Cardiac muscle cell (in vitro differentiated cells and primary cell): ENCODE data around the gene ABI3BP. TPM values are rescaled to one million over a fixed set of nuclear protein-coding genes. Genes with fewer than 3 reads are reported as not detected.
A peak's percentile ranks its signal among the peaks of the same experiment; 100 is the strongest.

Experiments used
- DNase-seq, 2 donors: peaks; one replicate each; pipeline versions ENCODE4 v3.0.0 to v3.0.0-alpha.2; 2010 to 2017; ENCODE audit warnings: low read depth in 1 of 2, low spot score in 1 of 2
- H3K27ac ChIP-seq: fragments of 200-600 bp; sonication (generic); 2 replicates; pipeline ENCODE4 v1.5.1; 2016
- H3K27me3 ChIP-seq: fragments of 200-600 bp; sonication (generic); 2 replicates; pipeline ENCODE4 v1.6.0; 2016; ENCODE audit warnings: control low read depth
- H3K36me3 ChIP-seq: fragments of 200-600 bp; sonication (generic); 2 replicates; pipeline ENCODE4 v1.5.1; 2016; ENCODE audit warnings: control low read depth
- H3K4me1 ChIP-seq: fragments of 200-600 bp; sonication (generic); 2 replicates; pipeline ENCODE4 v1.8.1; 2017; ENCODE audit warnings: low read depth, mild to moderate bottlenecking, mixed run types
- H3K4me3 ChIP-seq: fragments of 200-600 bp; sonication (generic); 2 replicates; pipeline ENCODE4 v1.5.1; 2016; ENCODE audit warnings: mild to moderate bottlenecking
- H3K9me3 ChIP-seq: fragments of 200-600 bp; sonication (generic); 2 replicates; pipeline ENCODE4 v1.5.1; 2017; ENCODE audit warnings: low read depth, mild to moderate bottlenecking, control low read depth
- CTCF ChIP-seq: IDR thresholded peaks from 2 replicates; pipeline ENCODE4 v1.5.1; 2012; ENCODE audit warnings: low read depth, mild to moderate bottlenecking, low read length
- polyA plus RNA-seq: library from polyadenylated mRNA; unstranded; fragments of >200 nt; fragmentation: Nextera tagmentation; extraction: Ambion mirVana; gene quantifications from 2 replicates; pipeline ENCODE4 v1.2.1, GENCODE V29; 2016
- total RNA-seq: library from RNA; depleted of rRNA; stranded (reverse); fragments of >200 nt; gene quantifications from 2 replicates; pipeline ENCODE4 v1.2.3, GENCODE V29; 2016

Gene ABI3BP
- total and polyA plus RNA-seq, 2 experiments from 2014 or later, result 0.54 to 0.92 TPM

- Histone ChIP-seq H3K36me3 (peaks cover 50% of the 10 kb centered on the region), H3K4me3 (no peak overlapping the region), H3K9me3 (no peaks in the 10 kb centered on the region), H3K27ac (peak overlapping the region; percentile 71), H3K27me3 (no peaks in the 10 kb centered on the region), H3K4me1 (peaks cover 42% of the 10 kb centered on the region)
- no peak for DNase-seq
- no peak for TF ChIP-seq CTCF
These were observed 262.7 kb downstream of the ABI3BP start for GRCh38 chr3:100730524-100730923.

- no peaks in the 10 kb centered on the region for H3K27me3 ChIP-seq
- DNase-seq, result no peak
- H3K27ac ChIP-seq, result peak overlapping the region; percentile 47
- H3K4me3 ChIP-seq, result no peak overlapping the region
- H3K9me3 ChIP-seq, result no peaks in the 10 kb centered on the region
- TF ChIP-seq CTCF, result no peak
- H3K36me3 ChIP-seq, result peaks cover 67% of the 10 kb centered on the region
- peaks cover 15% of the 10 kb centered on the region for H3K4me1 ChIP-seq
These were observed 266.5 kb downstream of the ABI3BP start for GRCh38 chr3:100726706-100727105.

- Histone ChIP-seq H3K4me1 (peaks cover 9% of the 10 kb centered on the region), H3K27ac (peak overlapping the region; percentile 47), H3K36me3 (peaks cover 70% of the 10 kb centered on the region), H3K27me3 (no peaks in the 10 kb centered on the region), H3K4me3 (no peak overlapping the region), H3K9me3 (no peaks in the 10 kb centered on the region)
- no peak for TF ChIP-seq CTCF
- DNase-seq, result no peak
These were observed 267.2 kb downstream of the ABI3BP start for GRCh38 chr3:100725935-100726513.

GRCh38 chr3:100720426-100720825, 272.8 kb downstream of the ABI3BP start:
- H3K4me3 ChIP-seq, result no peak overlapping the region
- no peak for TF ChIP-seq CTCF
- no peaks in the 10 kb centered on the region for H3K27me3 ChIP-seq
- peaks cover 66% of the 10 kb centered on the region for H3K36me3 ChIP-seq
- peak in 1 of 2 donors; percentile 46 for DNase-seq
- H3K4me1 ChIP-seq, result peaks cover 40% of the 10 kb centered on the region
- no peaks in the 10 kb centered on the region for H3K9me3 ChIP-seq
- H3K27ac ChIP-seq, result peak overlapping the region; percentile 16

- no peaks in the 10 kb centered on the region for H3K9me3 ChIP-seq
- no peaks in the 10 kb centered on the region for H3K27me3 ChIP-seq
- no peak for TF ChIP-seq CTCF
- peaks cover 67% of the 10 kb centered on the region for H3K36me3 ChIP-seq
- H3K27ac ChIP-seq, result peak overlapping the region; percentile 16
- peaks cover 53% of the 10 kb centered on the region for H3K4me1 ChIP-seq
- DNase-seq, result no peak
- H3K4me3 ChIP-seq, result no peak overlapping the region
These were observed 274.1 kb downstream of the ABI3BP start for GRCh38 chr3:100719136-100719535.
